PC-9 (cell line): ENCODE measurements around the gene DPEP2NB. TPM values are rescaled to one million over a fixed set of nuclear protein-coding genes. Genes with fewer than 3 reads are reported as not detected.
A peak's percentile ranks its signal among the peaks of the same experiment; 100 is the strongest.

ENCODE experiments used
- BruUV-seq: library from RNA; stranded (reverse); fragments of 400-500 nt; replicated peaks from 2 replicates; lab custom pipeline; 2021; lab: Mats Ljungman, UMichigan
- CTCF ChIA-PET: fragments of 300-600 bp; sonication (Branson Sonifier 250); formaldehyde crosslinking; loops from one replicate; lab custom pipeline; 2022; ENCODE audit warnings: antibody characterized with exemption; lab: Charles Lee
- POLR2A ChIA-PET: fragments of 300-600 bp; sonication (Branson Sonifier 250); formaldehyde crosslinking; loops from one replicate; lab custom pipeline; 2022; ENCODE audit warnings: antibody characterized with exemption; ENCODE audit not compliant: unreplicated experiment; lab: Charles Lee
- DNase-seq, 2 experiments: peaks; one replicate each; pipeline versions ENCODE4 v3.0.0 to v3.0.0-alpha.2; 2015 to 2022; ENCODE audit warnings: mixed read lengths in 1 of 2
- H2AFZ ChIP-seq: fragments of 200-600 bp; sonication (generic); 2 replicates; pipeline ENCODE4 v1.8.1; 2017; ENCODE audit warnings: antibody characterized with exemption
- H3F3A ChIP-seq: fragments of 200-600 bp; sonication (generic); 2 replicates; pipeline ENCODE4 v1.8.1; 2017; ENCODE audit warnings: antibody characterized with exemption, mild to moderate bottlenecking, low read depth; ENCODE audit not compliant: insufficient read depth
- H3K27ac ChIP-seq: fragments of 200-600 bp; sonication (generic); 2 replicates; pipeline ENCODE4 v1.6.1; 2016; ENCODE audit warnings: mixed run types
- H3K27me3 ChIP-seq: fragments of 200-600 bp; sonication (generic); 2 replicates; pipeline ENCODE4 v1.6.1; 2016; ENCODE audit warnings: low read depth, mixed run types; ENCODE audit not compliant: insufficient read depth
- H3K36me3 ChIP-seq: fragments of 200-600 bp; sonication (generic); 2 replicates; pipeline ENCODE4 v1.6.1; 2016; ENCODE audit warnings: low read depth, mixed run types
- H3K4me1 ChIP-seq: fragments of 200-600 bp; sonication (generic); replicated peaks from 2 replicates; pipeline ENCODE4 v1.6.1; 2016; ENCODE audit warnings: mixed run types; ENCODE audit not compliant: insufficient read depth
- H3K4me2 ChIP-seq: fragments of 200-600 bp; sonication (generic); 2 replicates; pipeline ENCODE4 v1.6.1; 2017; ENCODE audit warnings: mixed run types
- H3K4me3 ChIP-seq: fragments of 200-600 bp; sonication (generic); 2 replicates; pipeline ENCODE4 v1.6.1; 2016; ENCODE audit warnings: mixed run types
- H3K79me2 ChIP-seq: fragments of 200-600 bp; sonication (generic); 2 replicates; pipeline ENCODE4 v1.6.1; 2017; ENCODE audit warnings: low read depth, mixed run types
- H3K9me2 ChIP-seq: fragments of 200-600 bp; sonication (generic); 2 replicates; pipeline ENCODE4 v1.8.1; 2017; ENCODE audit warnings: mild to moderate bottlenecking; ENCODE audit not compliant: insufficient read depth
- H3K9me3 ChIP-seq: fragments of 200-600 bp; sonication (generic); 2 replicates; pipeline ENCODE4 v1.8.1; 2016; ENCODE audit warnings: low read depth; ENCODE audit not compliant: insufficient read depth
- H4K20me1 ChIP-seq: fragments of 200-600 bp; sonication (generic); 2 replicates; pipeline ENCODE4 v1.8.1; 2017; ENCODE audit not compliant: insufficient read depth
- CTCF ChIP-seq: fragments of 200-600 bp; sonication (generic); conservative IDR thresholded peaks from 2 replicates; pipeline ENCODE4 v1.6.1; 2017; ENCODE audit warnings: mixed run types, antibody characterized with exemption, mild to moderate bottlenecking, moderate library complexity
- EZH2 ChIP-seq: fragments of 200-600 bp; sonication (generic); IDR thresholded peaks from 2 replicates; pipeline ENCODE4 v1.8.0; 2017; ENCODE audit warnings: antibody characterized with exemption, low read depth
- intact Hi-C: fragments of 100-400 bp; cut with micrococcal nuclease; formaldehyde crosslinking; loops from one replicate; pipeline ENCODE4 v1.10.0; 2022; ENCODE audit not compliant: unreplicated experiment
- total RNA-seq: library from RNA; stranded (reverse); gene quantifications from 2 replicates; pipeline ENCODE4 v1.2.3, GENCODE V29; 2021

The DPEP2NB gene
- total RNA-seq, 1 experiment from 2014 or later: not detected

- peak in 1 of 2 experiments; percentile 75 for DNase-seq
- H2AFZ ChIP-seq: no peak overlapping the region
- no peaks in the 10 kb centered on the region for H3K9me3 ChIP-seq
- H4K20me1 ChIP-seq: no peaks in the 10 kb centered on the region
- no peak for TF ChIP-seq EZH2
- peak; percentile 94 for TF ChIP-seq CTCF
- no peaks in the 10 kb centered on the region for H3K4me1 ChIP-seq
- H3K36me3 ChIP-seq: no peaks in the 10 kb centered on the region
- H3K4me2 ChIP-seq: peak overlapping the region; percentile 58
- no peaks in the 10 kb centered on the region for H3K79me2 ChIP-seq
- H3K27ac ChIP-seq: no peak overlapping the region
- BruUV-seq: no TSS peak
- no peaks in the 10 kb centered on the region for H3F3A ChIP-seq
- intact Hi-C loops: loop anchor here (1.0 to 2.0 kb wide), 3 partner anchors 39 to 236 kb away; no protein-coding TSS in a partner anchor
- CTCF ChIA-PET: interaction anchor here (0.6 kb wide), 5 partner anchors 10 to 128 kb away, joined by 3 to 13 read pairs (median 6); no protein-coding TSS in a partner anchor
- H3K4me3 ChIP-seq: no peak overlapping the region
- no peaks in the 10 kb centered on the region for H3K27me3 ChIP-seq
- POLR2A ChIA-PET: no interaction called here
- no peaks in the 10 kb centered on the region for H3K9me2 ChIP-seq
Observed at GRCh38 chr16:67993207-67994039, 22.3 kb downstream of the DPEP2NB start.

GRCh38 chr16:67992661-67993206 lies 23.0 kb downstream of the DPEP2NB start:
- H3K27ac ChIP-seq: no peak overlapping the region

GRCh38 chr16:67990018-67990386 lies 25.7 kb downstream of the DPEP2NB start:
- POLR2A ChIA-PET: no interaction called here
- no peak overlapping the region for H3K4me2 ChIP-seq
- CTCF ChIA-PET: no interaction called here
- H3K27ac ChIP-seq: no peak overlapping the region
- H3K4me1 ChIP-seq: peaks cover 5% of the 10 kb centered on the region
- H3K4me3 ChIP-seq: no peak overlapping the region
- H3F3A ChIP-seq: no peaks in the 10 kb centered on the region
- no TSS peak for BruUV-seq
- H3K9me2 ChIP-seq: no peaks in the 10 kb centered on the region
- H3K79me2 ChIP-seq: no peaks in the 10 kb centered on the region
- no peak for TF ChIP-seq CTCF
- TF ChIP-seq EZH2: no peak
- H4K20me1 ChIP-seq: no peaks in the 10 kb centered on the region
- H2AFZ ChIP-seq: no peak overlapping the region
- H3K36me3 ChIP-seq: no peaks in the 10 kb centered on the region
- H3K27me3 ChIP-seq: no peaks in the 10 kb centered on the region
- intact Hi-C loops: no loop called here
- no peaks in the 10 kb centered on the region for H3K9me3 ChIP-seq
- no peak for DNase-seq

More at GRCh38 chr16:67992661-67993206, 23.0 kb downstream of the DPEP2NB start:
- Histone ChIP-seq H3K79me2 (no peaks in the 10 kb centered on the region), H3K9me2 (no peaks in the 10 kb centered on the region), H3K4me2 (peak overlapping the region; percentile 58), H3K4me3 (no peak overlapping the region), H3K27me3 (no peaks in the 10 kb centered on the region), H3K9me3 (no peaks in the 10 kb centered on the region), H3F3A (no peaks in the 10 kb centered on the region), H2AFZ (no peak overlapping the region), H3K4me1 (no peaks in the 10 kb centered on the region), H3K36me3 (no peaks in the 10 kb centered on the region), H4K20me1 (no peaks in the 10 kb centered on the region)
- ChIA-PET CTCF (no interaction called here), POLR2A (no interaction called here)
- no peak for DNase-seq
- TF ChIP-seq EZH2 (no peak), CTCF (no peak)
- BruUV-seq: no TSS peak
- intact Hi-C loops: loop anchor here (1.0 to 2.0 kb wide), 3 partner anchors 40 to 237 kb away; no protein-coding TSS in a partner anchor
